ENCODE measurements around the gene ST8SIA3. TPM values are rescaled to one million over a fixed set of nuclear protein-coding genes. Genes with fewer than 3 reads are reported as not detected.

ST8SIA3 gene
- total and polyA plus RNA-seq, 9 of the 15 experiments (the other 6 are each of a cell fraction or from before 2014, with no cell fraction given), result not detected

GRCh38 chr18:57328665-57329064 lies 23.7 kb upstream of the ST8SIA3 start:
- Histone ChIP-seq H3K27ac (ENCODE audit: extremely low read depth, low read depth, low read length) (no peak overlapping the region), H3K36me3 (ENCODE audit: control insufficient read depth, insufficient read depth, low read length) (no peaks in the 10 kb centered on the region), H3K27me3 (ENCODE audit: control insufficient read depth in 2 of 2, insufficient read depth in 2 of 2, low read length in 2 of 2) (peaks cover 0 to 3% of the 10 kb centered on the region in 2 experiments; a peak in 1 of 5 replicates), H3K4me3 (no peak overlapping the region), H3K9me3 (replicated peaks; ENCODE audit: control insufficient read depth, insufficient read depth, low read depth, low read length) (no peaks in the 10 kb centered on the region), H2AFZ (ENCODE audit: low read depth, low read length) (no peak overlapping the region), H3K9me1 (ENCODE audit: control insufficient read depth, insufficient read depth, low read length) (no peaks in the 10 kb centered on the region), H3K9ac (ENCODE audit: insufficient read depth in 1 of 2, low read depth in 2 of 2, low read length in 2 of 2) (no peak overlapping the region), H3K4me2 (ENCODE audit: insufficient read depth, low read length) (no peak overlapping the region), H3K4me1 (replicated peaks in 1 of 2; ENCODE audit: control insufficient read depth in 2 of 2, insufficient read depth in 2 of 2, low read length in 2 of 2) (no peaks in the 10 kb centered on the region), H3K79me2 (ENCODE audit: control insufficient read depth, insufficient read depth, low read length) (no peaks in the 10 kb centered on the region), H4K20me1 (replicated peaks; ENCODE audit: control insufficient read depth, insufficient read depth, low read length) (no peaks in the 10 kb centered on the region)
- DNase-seq (ENCODE audit: extremely low read depth in 1 of 4, low spot score in 3 of 4) (no peak), ATAC-seq (no peak), FAIRE-seq (no peak)
- WGBS (ENCODE audit: insufficient coverage, low coverage, missing lambda C conversion rate), result 0% methylated on average over 3 of the region's 3 CpGs
- BruUV-seq (replicated peaks), result no TSS peak
- in situ Hi-C loops (cut with MboI) (no loop called here), intact Hi-C loops (cut with micrococcal nuclease) (no loop called here)
- ChIA-PET POLR2A (no interaction called here), CTCF (ENCODE audit: low intra/inter-chr PET ratio) (interaction anchor here (0.6 kb wide), 1 partner anchor 14 kb away, joined by 4 read pairs; no protein-coding TSS in a partner anchor)
- TF ChIP-seq, protein P1, sequence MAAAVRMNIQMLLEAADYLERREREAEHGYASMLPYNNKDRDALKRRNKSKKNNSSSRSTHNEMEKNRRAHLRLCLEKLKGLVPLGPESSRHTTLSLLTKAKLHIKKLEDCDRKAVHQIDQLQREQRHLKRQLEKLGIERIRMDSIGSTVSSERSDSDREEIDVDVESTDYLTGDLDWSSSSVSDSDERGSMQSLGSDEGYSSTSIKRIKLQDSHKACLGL (CRISPR knock-in tag; IDR thresholded peaks at IDR 0.05; ENCODE audit: borderline replicate concordance, poor library complexity, severe bottlenecking), result no peak
- no peak for TF ChIP-seq RAD51 (IDR thresholded peaks at IDR 0.05; ENCODE audit: borderline replicate concordance, low read depth)
- no peak for TF ChIP-seq SAP30 (IDR thresholded peaks at IDR 0.05; ENCODE audit: borderline replicate concordance, insufficient read depth, low read depth, low read length, poor library complexity, severe bottlenecking)
- TF ChIP-seq CBFA2T2 (conservative IDR thresholded peaks at IDR 0.05), result no peak
- TF ChIP-seq, protein P2, sequence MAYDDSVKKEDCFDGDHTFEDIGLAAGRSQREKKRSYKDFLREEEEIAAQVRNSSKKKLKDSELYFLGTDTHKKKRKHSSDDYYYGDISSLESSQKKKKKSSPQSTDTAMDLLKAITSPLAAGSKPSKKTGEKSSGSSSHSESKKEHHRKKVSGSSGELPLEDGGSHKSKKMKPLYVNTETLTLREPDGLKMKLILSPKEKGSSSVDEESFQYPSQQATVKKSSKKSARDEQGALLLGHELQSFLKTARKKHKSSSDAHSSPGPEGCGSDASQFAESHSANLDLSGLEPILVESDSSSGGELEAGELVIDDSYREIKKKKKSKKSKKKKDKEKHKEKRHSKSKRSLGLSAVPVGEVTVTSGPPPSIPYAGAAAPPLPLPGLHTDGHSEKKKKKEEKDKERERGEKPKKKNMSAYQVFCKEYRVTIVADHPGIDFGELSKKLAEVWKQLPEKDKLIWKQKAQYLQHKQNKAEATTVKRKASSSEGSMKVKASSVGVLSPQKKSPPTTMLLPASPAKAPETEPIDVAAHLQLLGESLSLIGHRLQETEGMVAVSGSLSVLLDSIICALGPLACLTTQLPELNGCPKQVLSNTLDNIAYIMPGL (CRISPR knock-in tag; IDR thresholded peaks at IDR 0.05), result no peak
- TF ChIP-seq ERF (CRISPR knock-in tag; IDR thresholded peaks at IDR 0.05), result no peak
- no peak for TF ChIP-seq ZNF778 (CRISPR knock-in tag; IDR thresholded peaks at IDR 0.05)
- no peak for TF ChIP-seq KLF10 (CRISPR knock-in tag; IDR thresholded peaks at IDR 0.05)
- no peak for TF ChIP-seq ZNF175 (CRISPR knock-in tag; IDR thresholded peaks at IDR 0.05; ENCODE audit: low read depth)
- TF ChIP-seq BCL6 (CRISPR knock-in tag; IDR thresholded peaks at IDR 0.05), result no peak
- TF ChIP-seq ZNF354B (CRISPR knock-in tag; IDR thresholded peaks at IDR 0.05), result no peak

Data from K562 (cell line).